ENCODE results near the gene CSF2.

Gene CSF2

GRCh38 chr5:132055441-132055807 is 18.2 kb upstream of the CSF2 start:
- DNase-seq: no peak

- peak; percentile 39 for DNase-seq
Measured at GRCh38 chr5:132055808-132056609, 17.6 kb upstream of the CSF2 start.

- DNase-seq: no peak
Measured at GRCh38 chr5:132056610-132057497, 16.7 kb upstream of the CSF2 start.

GRCh38 chr5:132057498-132058255 is 15.9 kb upstream of the CSF2 start:
- no peak for DNase-seq

- no peak for DNase-seq
Measured at GRCh38 chr5:132058646-132059042, 14.9 kb upstream of the CSF2 start.

GRCh38 chr5:132059043-132059695 is 14.4 kb upstream of the CSF2 start:
- peak; percentile 44 for DNase-seq

- no peak for DNase-seq
Measured at GRCh38 chr5:132059696-132060500, 13.7 kb upstream of the CSF2 start.

- no peak for DNase-seq
Measured at GRCh38 chr5:132060501-132061161, 13.0 kb upstream of the CSF2 start, which contains the start of gene IL3. TSS of gene IL3 (plus strand) at chr5:132060655. CDS start at chr5:132060707, 52 bp downstream.

- peak; percentile 63 for DNase-seq
Measured at GRCh38 chr5:132063090-132063911, 10.3 kb upstream of the CSF2 start.

GRCh38 chr5:132064140-132064539 is 9.4 kb upstream of the CSF2 start:
- no peak for DNase-seq

- DNase-seq: peak; percentile 57
Measured at GRCh38 chr5:132064738-132065331, 8.8 kb upstream of the CSF2 start.

GRCh38 chr5:132065351-132065937 is 8.1 kb upstream of the CSF2 start:
- DNase-seq: peak; percentile 30

- DNase-seq: no peak
Measured at GRCh38 chr5:132065951-132066701, 7.5 kb upstream of the CSF2 start.

- DNase-seq: no peak
Measured at GRCh38 chr5:132066871-132067270, 6.7 kb upstream of the CSF2 start.

GRCh38 chr5:132067451-132067850 is 6.1 kb upstream of the CSF2 start:
- DNase-seq: no peak

GRCh38 chr5:132067941-132068808 is 5.4 kb upstream of the CSF2 start:
- no peak for DNase-seq

GRCh38 chr5:132069561-132069960 is 4.0 kb upstream of the CSF2 start:
- DNase-seq: no peak

GRCh38 chr5:132069994-132070393 is 3.6 kb upstream of the CSF2 start:
- no peak for DNase-seq
